ENCODE results near the gene ZNF512B.

DNA sequence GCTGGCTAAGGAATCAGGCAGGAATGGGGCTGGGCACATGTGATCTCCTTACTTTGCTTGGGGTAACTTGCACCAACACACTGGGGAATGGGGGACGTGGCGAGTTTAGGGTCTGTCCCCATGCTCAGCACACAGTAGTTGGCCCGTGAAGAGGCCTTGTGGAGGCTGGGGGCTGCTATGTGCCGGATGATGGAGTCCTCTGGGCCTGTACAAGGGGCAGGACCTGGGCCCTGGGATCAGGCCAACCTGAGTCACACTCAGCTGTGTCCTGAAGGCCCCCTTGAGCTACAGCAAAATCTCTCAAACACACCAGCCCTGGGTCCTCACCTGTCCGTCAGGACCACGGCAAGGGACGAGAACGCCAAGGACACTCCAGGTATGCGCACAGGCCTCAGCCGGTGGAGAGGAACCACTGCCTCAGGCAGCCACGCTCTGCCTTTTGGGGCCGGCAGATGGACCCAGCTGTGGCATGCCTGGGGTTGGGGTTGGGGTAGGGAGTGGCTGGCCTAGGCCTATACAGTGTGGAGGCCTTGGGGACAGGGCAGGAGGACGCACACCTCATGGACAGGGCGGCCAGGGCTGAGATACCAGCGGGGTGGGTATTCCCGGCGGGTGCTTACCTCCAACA is 24.6 kb downstream of the ZNF512B start:
- TF ChIP-seq EZH2 (IDR thresholded peaks at IDR 0.05; ENCODE audit: low read depth, unreplicated experiment) = no peak
- no peak for TF ChIP-seq POLR2AphosphoS5 (IDR thresholded peaks at IDR 0.05; ENCODE audit: low read depth)
- TF ChIP-seq, protein P1, sequence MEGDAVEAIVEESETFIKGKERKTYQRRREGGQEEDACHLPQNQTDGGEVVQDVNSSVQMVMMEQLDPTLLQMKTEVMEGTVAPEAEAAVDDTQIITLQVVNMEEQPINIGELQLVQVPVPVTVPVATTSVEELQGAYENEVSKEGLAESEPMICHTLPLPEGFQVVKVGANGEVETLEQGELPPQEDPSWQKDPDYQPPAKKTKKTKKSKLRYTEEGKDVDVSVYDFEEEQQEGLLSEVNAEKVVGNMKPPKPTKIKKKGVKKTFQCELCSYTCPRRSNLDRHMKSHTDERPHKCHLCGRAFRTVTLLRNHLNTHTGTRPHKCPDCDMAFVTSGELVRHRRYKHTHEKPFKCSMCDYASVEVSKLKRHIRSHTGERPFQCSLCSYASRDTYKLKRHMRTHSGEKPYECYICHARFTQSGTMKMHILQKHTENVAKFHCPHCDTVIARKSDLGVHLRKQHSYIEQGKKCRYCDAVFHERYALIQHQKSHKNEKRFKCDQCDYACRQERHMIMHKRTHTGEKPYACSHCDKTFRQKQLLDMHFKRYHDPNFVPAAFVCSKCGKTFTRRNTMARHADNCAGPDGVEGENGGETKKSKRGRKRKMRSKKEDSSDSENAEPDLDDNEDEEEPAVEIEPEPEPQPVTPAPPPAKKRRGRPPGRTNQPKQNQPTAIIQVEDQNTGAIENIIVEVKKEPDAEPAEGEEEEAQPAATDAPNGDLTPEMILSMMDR (conservative IDR thresholded peaks at IDR 0.05; ENCODE audit: low read depth in 2 of 2) = no peak
- no peak for TF ChIP-seq ZNF114 (CRISPR knock-in tag; IDR thresholded peaks at IDR 0.05)
- TF ChIP-seq EZH2phosphoT487 (IDR thresholded peaks at IDR 0.05; ENCODE audit: unreplicated experiment) = no peak
- TF ChIP-seq, protein P2, sequence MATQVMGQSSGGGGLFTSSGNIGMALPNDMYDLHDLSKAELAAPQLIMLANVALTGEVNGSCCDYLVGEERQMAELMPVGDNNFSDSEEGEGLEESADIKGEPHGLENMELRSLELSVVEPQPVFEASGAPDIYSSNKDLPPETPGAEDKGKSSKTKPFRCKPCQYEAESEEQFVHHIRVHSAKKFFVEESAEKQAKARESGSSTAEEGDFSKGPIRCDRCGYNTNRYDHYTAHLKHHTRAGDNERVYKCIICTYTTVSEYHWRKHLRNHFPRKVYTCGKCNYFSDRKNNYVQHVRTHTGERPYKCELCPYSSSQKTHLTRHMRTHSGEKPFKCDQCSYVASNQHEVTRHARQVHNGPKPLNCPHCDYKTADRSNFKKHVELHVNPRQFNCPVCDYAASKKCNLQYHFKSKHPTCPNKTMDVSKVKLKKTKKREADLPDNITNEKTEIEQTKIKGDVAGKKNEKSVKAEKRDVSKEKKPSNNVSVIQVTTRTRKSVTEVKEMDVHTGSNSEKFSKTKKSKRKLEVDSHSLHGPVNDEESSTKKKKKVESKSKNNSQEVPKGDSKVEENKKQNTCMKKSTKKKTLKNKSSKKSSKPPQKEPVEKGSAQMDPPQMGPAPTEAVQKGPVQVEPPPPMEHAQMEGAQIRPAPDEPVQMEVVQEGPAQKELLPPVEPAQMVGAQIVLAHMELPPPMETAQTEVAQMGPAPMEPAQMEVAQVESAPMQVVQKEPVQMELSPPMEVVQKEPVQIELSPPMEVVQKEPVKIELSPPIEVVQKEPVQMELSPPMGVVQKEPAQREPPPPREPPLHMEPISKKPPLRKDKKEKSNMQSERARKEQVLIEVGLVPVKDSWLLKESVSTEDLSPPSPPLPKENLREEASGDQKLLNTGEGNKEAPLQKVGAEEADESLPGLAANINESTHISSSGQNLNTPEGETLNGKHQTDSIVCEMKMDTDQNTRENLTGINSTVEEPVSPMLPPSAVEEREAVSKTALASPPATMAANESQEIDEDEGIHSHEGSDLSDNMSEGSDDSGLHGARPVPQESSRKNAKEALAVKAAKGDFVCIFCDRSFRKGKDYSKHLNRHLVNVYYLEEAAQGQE (IDR thresholded peaks at IDR 0.05; ENCODE audit: unreplicated experiment) = no peak
